MCF 10A (cell line): ENCODE data around the gene RORC. TPM values are rescaled to one million over a fixed set of nuclear protein-coding genes. Genes with fewer than 3 reads are reported as not detected.

Source experiments
- BruUV-seq: library from RNA; stranded (reverse); fragments of 400-500 nt; replicated peaks from 2 replicates; lab custom pipeline; 2021; lab: Mats Ljungman, UMichigan
- CTCF ChIA-PET: fragments of 300-600 bp; sonication (Branson Sonifier 250); formaldehyde crosslinking; extraction: SDS; loops from one replicate; lab custom pipeline; 2021; ENCODE audit warnings: antibody characterized with exemption, inconsistent platforms; lab: Yijun Ruan, JAX
- POLR2A ChIA-PET: fragments of 300-600, 350-650 bp; sonication (Branson Sonifier 250); formaldehyde crosslinking; extraction: SDS; loops from one replicate; lab custom pipeline; 2020; ENCODE audit warnings: antibody characterized with exemption, inconsistent platforms; lab: Yijun Ruan, JAX
- DNase-seq: peaks from one replicate; pipeline ENCODE4 v3.0.0-alpha.2; 2018; ENCODE audit not compliant: unreplicated experiment
- H3K27ac Mint-ChIP-seq: one replicate; pipeline ENCODE4 v1.8.0; 2022; ENCODE audit warnings: mild to moderate bottlenecking, low read depth, mixed read lengths; ENCODE audit not compliant: unreplicated experiment
- H3K27me3 Mint-ChIP-seq: one replicate; pipeline ENCODE4 v1.8.0; 2022; ENCODE audit warnings: mixed read lengths; ENCODE audit not compliant: insufficient read depth, unreplicated experiment
- H3K36me3 Mint-ChIP-seq: one replicate; pipeline ENCODE4 v1.8.0; 2022; ENCODE audit warnings: mild to moderate bottlenecking, moderate library complexity, mixed read lengths; ENCODE audit not compliant: insufficient read depth, unreplicated experiment
- H3K4me1 Mint-ChIP-seq: one replicate; pipeline ENCODE4 v1.8.0; 2022; ENCODE audit warnings: mixed read lengths; ENCODE audit not compliant: insufficient read depth, unreplicated experiment
- H3K4me3 Mint-ChIP-seq: one replicate; pipeline ENCODE4 v1.8.0; 2022; ENCODE audit warnings: mild to moderate bottlenecking, moderate library complexity, mixed read lengths; ENCODE audit not compliant: unreplicated experiment
- H3K9me3 Mint-ChIP-seq: one replicate; pipeline ENCODE4 v1.8.0; 2022; ENCODE audit warnings: mixed read lengths; ENCODE audit not compliant: unreplicated experiment
- CTCF ChIP-seq: fragments of 200-600 bp; IDR thresholded peaks from one replicate; pipeline ENCODE4 v1.8.0; 2022; ENCODE audit warnings: antibody characterized with exemption, mild to moderate bottlenecking; ENCODE audit not compliant: unreplicated experiment
- intact Hi-C: fragments of 100-400 bp; cut with micrococcal nuclease; formaldehyde crosslinking; loops from 2 replicates; pipeline ENCODE4 v1.14.1; 2022
- total RNA-seq: library from RNA; stranded (reverse); gene quantifications from 2 replicates; pipeline ENCODE4 v1.2.3, GENCODE V29; 2022

The RORC gene
- total RNA-seq, 1 experiment from 2014 or later: 0.40 TPM

GRCh38 chr1:151802372-151802771, 29.2 kb downstream of the RORC start:
- H3K4me1 Mint-ChIP-seq: peaks cover 8% of the 10 kb centered on the region
- TF ChIP-seq CTCF: no peak
- no peaks in the 10 kb centered on the region for H3K36me3 Mint-ChIP-seq
- H3K27me3 Mint-ChIP-seq: peaks cover 71% of the 10 kb centered on the region
- POLR2A ChIA-PET: interaction anchor here (1.6 to 1.8 kb wide), 2 partner anchors 13 to 18 kb away, joined by 6 to 9 read pairs; partner anchors contain the start of gene TDRKH
- no peak overlapping the region for H3K4me3 Mint-ChIP-seq
- BruUV-seq: no TSS peak
- no peak for DNase-seq
- CTCF ChIA-PET: interaction anchor here (0.6 to 0.7 kb wide), 3 partner anchors 11 to 235 kb away, joined by 3 read pairs; no protein-coding TSS in a partner anchor
- H3K27ac Mint-ChIP-seq: no peak overlapping the region
- no peaks in the 10 kb centered on the region for H3K9me3 Mint-ChIP-seq
- intact Hi-C loops: no loop called here

GRCh38 chr1:151801846-151802245, 29.8 kb downstream of the RORC start:
- TF ChIP-seq CTCF: no peak
- peaks cover 70% of the 10 kb centered on the region for H3K27me3 Mint-ChIP-seq
- POLR2A ChIA-PET: interaction anchor here (1.8 kb wide), 1 partner anchor 19 kb away, joined by 6 read pairs; no protein-coding TSS in a partner anchor
- H3K4me1 Mint-ChIP-seq: peaks cover 8% of the 10 kb centered on the region
- H3K9me3 Mint-ChIP-seq: no peaks in the 10 kb centered on the region
- H3K27ac Mint-ChIP-seq: no peak overlapping the region
- intact Hi-C loops: no loop called here
- DNase-seq: no peak
- BruUV-seq: no TSS peak
- H3K36me3 Mint-ChIP-seq: no peaks in the 10 kb centered on the region
- H3K4me3 Mint-ChIP-seq: no peak overlapping the region
- CTCF ChIA-PET: interaction anchor here (0.6 to 0.7 kb wide), 2 partner anchors 10 to 132 kb away, joined by 3 read pairs; no protein-coding TSS in a partner anchor

- ChIA-PET CTCF (interaction anchor here (0.7 kb wide), 1 partner anchor 132 kb away, joined by 3 read pairs; no protein-coding TSS in a partner anchor), POLR2A (interaction anchor here (1.8 kb wide), 1 partner anchor 19 kb away, joined by 6 read pairs; no protein-coding TSS in a partner anchor)
- DNase-seq: no peak
- H3K9me3 Mint-ChIP-seq: no peaks in the 10 kb centered on the region
- H3K36me3 Mint-ChIP-seq: no peaks in the 10 kb centered on the region
- no peak overlapping the region for H3K27ac Mint-ChIP-seq
- peaks cover 8% of the 10 kb centered on the region for H3K4me1 Mint-ChIP-seq
- H3K4me3 Mint-ChIP-seq: no peak overlapping the region
- intact Hi-C loops: no loop called here
- TF ChIP-seq CTCF: no peak
- peaks cover 66% of the 10 kb centered on the region for H3K27me3 Mint-ChIP-seq
- no TSS peak for BruUV-seq
These were observed 30.2 kb downstream of the RORC start for GRCh38 chr1:151801310-151801820.

- H3K27me3 Mint-ChIP-seq: peaks cover 61% of the 10 kb centered on the region
- TF ChIP-seq CTCF: no peak
- ChIA-PET CTCF (interaction anchor here (0.8 kb wide), 1 partner anchor 20 kb away, joined by 4 read pairs; no protein-coding TSS in a partner anchor), POLR2A (interaction anchor here (3.1 kb wide), 1 partner anchor 12 kb away, joined by 13 read pairs; the partner anchor contains the start of gene TDRKH)
- no peak overlapping the region for H3K27ac Mint-ChIP-seq
- no peak overlapping the region for H3K4me3 Mint-ChIP-seq
- intact Hi-C loops: no loop called here
- DNase-seq: no peak
- H3K9me3 Mint-ChIP-seq: no peaks in the 10 kb centered on the region
- BruUV-seq: no TSS peak
- peaks cover 8% of the 10 kb centered on the region for H3K4me1 Mint-ChIP-seq
- no peaks in the 10 kb centered on the region for H3K36me3 Mint-ChIP-seq
These were observed 30.8 kb downstream of the RORC start for GRCh38 chr1:151800830-151801229.
